ENCODE measurements around the gene AHCTF1.
"Not testable (repeated sequence)": the region's sequence is repeated elsewhere in the genome, so short reads cannot be mapped to it uniquely, and the experiment has no call there.

AHCTF1 gene

DNA sequence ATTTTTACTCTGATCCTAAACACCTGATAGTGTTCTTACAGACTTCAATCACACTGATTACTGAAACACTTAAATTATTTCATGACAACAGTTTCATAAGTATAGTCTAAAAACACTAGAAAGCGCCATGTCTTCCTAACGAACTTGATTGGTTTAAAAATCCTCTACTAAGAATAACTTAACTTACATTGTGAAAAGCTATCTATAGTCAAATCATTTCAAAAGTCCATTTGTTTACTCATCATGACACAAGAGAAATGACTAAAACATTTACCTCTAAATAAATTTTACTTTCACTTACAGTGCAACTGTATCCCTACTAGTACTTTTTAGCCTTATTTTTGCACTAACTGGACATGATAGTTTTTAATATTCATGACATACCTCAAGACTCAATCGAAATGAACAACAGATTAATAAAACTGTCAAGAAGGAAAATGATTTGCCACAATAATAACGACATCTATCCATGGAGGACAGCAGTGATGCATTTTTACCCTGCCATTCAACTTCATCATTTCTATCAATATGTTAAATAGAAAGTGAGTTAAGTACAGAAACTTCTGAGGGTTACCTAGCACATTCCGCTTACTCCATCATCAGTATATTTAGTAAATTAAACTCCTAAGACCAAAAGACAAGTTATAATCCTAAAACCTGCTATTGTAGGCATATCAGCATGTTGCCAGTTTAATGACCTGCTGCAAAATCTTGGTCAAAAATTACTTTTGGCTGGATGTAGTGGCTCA, 38.4 kb downstream of the AHCTF1 start:
- no peak overlapping the region for H3K4me3 ChIP-seq (ENCODE audit: low read depth in 1 of 2, low read length in 2 of 2)
- H4K20me1 ChIP-seq (ENCODE audit: insufficient read depth, low read length): no peaks in the 10 kb centered on the region
- no peak for DNase-seq
- H3K9me3 ChIP-seq (ENCODE audit: insufficient read depth, low read length, severe bottlenecking): no peaks in the 10 kb centered on the region
- H3K36me3 ChIP-seq (ENCODE audit: insufficient read depth, low read length): peaks cover 95% of the 10 kb centered on the region
- no peak overlapping the region for H3K9ac ChIP-seq (ENCODE audit: low read depth, low read length)
- no peak for ATAC-seq (ENCODE audit: insufficient read depth, low read depth)
- no peak overlapping the region for H3K27ac ChIP-seq (ENCODE audit: low read length)
- H3K79me2 ChIP-seq (ENCODE audit: insufficient read depth, low read length): no peaks in the 10 kb centered on the region
- H2AFZ ChIP-seq (ENCODE audit: low read depth, low read length): no peak overlapping the region
- no peak overlapping the region for H3K4me2 ChIP-seq (ENCODE audit: insufficient read depth, low read length)
- no peak for TF ChIP-seq EZH2 (IDR thresholded peaks at IDR 0.05; ENCODE audit: borderline replicate concordance, low read depth, low read length, severe bottlenecking)
- no peak for TF ChIP-seq CTCF (IDR thresholded peaks at IDR 0.05; ENCODE audit: borderline replicate concordance, extremely low read depth, low read length, poor library complexity, severe bottlenecking)
- H3K4me1 ChIP-seq (ENCODE audit: insufficient read depth, low read length): no peaks in the 10 kb centered on the region
- no peaks in the 10 kb centered on the region for H3K27me3 ChIP-seq (ENCODE audit: insufficient read depth, low read length, poor library complexity)

- Histone ChIP-seq H3K9ac (ENCODE audit: low read depth, low read length) (no peak overlapping the region), H2AFZ (ENCODE audit: low read depth, low read length) (no peak overlapping the region), H3K27ac (ENCODE audit: low read length) (no peak overlapping the region), H3K4me3 (ENCODE audit: low read depth in 1 of 2, low read length in 2 of 2) (no peak overlapping the region; a peak in 1 of 4 replicates), H3K4me2 (ENCODE audit: insufficient read depth, low read length) (no peak overlapping the region), H3K4me1 (ENCODE audit: insufficient read depth, low read length) (no peaks in the 10 kb centered on the region), H3K79me2 (ENCODE audit: insufficient read depth, low read length) (0 out of 2 replicates have a peak, but pooled peaks cover 2% of the 10 kb centered on the region), H3K27me3 (ENCODE audit: insufficient read depth, low read length, poor library complexity) (no peaks in the 10 kb centered on the region), H3K36me3 (ENCODE audit: insufficient read depth, low read length) (peaks cover 94% of the 10 kb centered on the region), H4K20me1 (ENCODE audit: insufficient read depth, low read length) (no peaks in the 10 kb centered on the region), H3K9me3 (ENCODE audit: insufficient read depth, low read length, severe bottlenecking) (no peaks in the 10 kb centered on the region)
- DNase-seq (no peak), ATAC-seq (ENCODE audit: insufficient read depth, low read depth) (no peak)
- no peak for TF ChIP-seq EZH2 (IDR thresholded peaks at IDR 0.05; ENCODE audit: borderline replicate concordance, low read depth, low read length, severe bottlenecking)
- no peak for TF ChIP-seq CTCF (IDR thresholded peaks at IDR 0.05; ENCODE audit: borderline replicate concordance, extremely low read depth, low read length, poor library complexity, severe bottlenecking)
Observed at GRCh38 chr1:246891105-246891504, 40.6 kb downstream of the AHCTF1 start.

DNA sequence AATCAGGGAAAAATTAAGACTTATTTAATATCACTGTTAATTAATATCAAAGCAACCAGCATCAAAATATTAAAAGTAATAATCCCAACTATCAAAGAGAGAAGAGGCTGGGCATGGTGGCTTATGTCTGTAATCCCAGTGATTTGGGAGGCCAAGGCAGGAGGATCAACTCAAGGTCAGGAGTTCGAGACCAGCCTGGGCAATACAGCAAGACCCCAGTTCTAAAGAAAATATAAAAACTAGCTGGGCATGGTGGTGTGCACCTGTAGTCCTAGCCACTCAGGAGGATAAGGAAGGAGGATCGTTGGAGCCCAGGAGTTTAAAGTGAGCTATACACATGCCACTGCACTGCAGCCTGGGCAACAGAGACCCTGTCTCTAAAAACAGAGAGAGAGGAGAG, 43.2 kb downstream of the AHCTF1 start:
- H3K36me3 ChIP-seq (ENCODE audit: insufficient read depth, low read length): peaks cover 92% of the 10 kb centered on the region
- H3K4me3 ChIP-seq (ENCODE audit: low read depth in 1 of 2, low read length in 2 of 2): no peak overlapping the region
- ATAC-seq (ENCODE audit: insufficient read depth, low read depth): no peak
- no peak overlapping the region for H2AFZ ChIP-seq (ENCODE audit: low read depth, low read length)
- no peak overlapping the region for H3K4me2 ChIP-seq (ENCODE audit: insufficient read depth, low read length)
- no peaks in the 10 kb centered on the region for H4K20me1 ChIP-seq (ENCODE audit: insufficient read depth, low read length)
- H3K4me1 ChIP-seq (ENCODE audit: insufficient read depth, low read length): no peaks in the 10 kb centered on the region
- TF ChIP-seq EZH2 (IDR thresholded peaks at IDR 0.05; ENCODE audit: borderline replicate concordance, low read depth, low read length, severe bottlenecking) (no peak), CTCF (IDR thresholded peaks at IDR 0.05; ENCODE audit: borderline replicate concordance, extremely low read depth, low read length, poor library complexity, severe bottlenecking) (no peak)
- DNase-seq: no peak
- H3K9me3 ChIP-seq (ENCODE audit: insufficient read depth, low read length, severe bottlenecking): no peaks in the 10 kb centered on the region
- no peaks in the 10 kb centered on the region for H3K27me3 ChIP-seq (ENCODE audit: insufficient read depth, low read length, poor library complexity)
- no peak overlapping the region for H3K9ac ChIP-seq (ENCODE audit: low read depth, low read length)
- H3K79me2 ChIP-seq (ENCODE audit: insufficient read depth, low read length): 0 out of 2 replicates have a peak, but pooled peaks cover 2% of the 10 kb centered on the region
- H3K27ac ChIP-seq (ENCODE audit: low read length): no peak overlapping the region

GRCh38 chr1:246885389-246885788, 46.4 kb downstream of the AHCTF1 start:
- H3K9ac ChIP-seq (ENCODE audit: low read depth, low read length); H3K27me3 ChIP-seq (ENCODE audit: insufficient read depth, low read length, poor library complexity); H2AFZ ChIP-seq (ENCODE audit: low read depth, low read length); H3K4me2 ChIP-seq (ENCODE audit: insufficient read depth, low read length); H3K4me1 ChIP-seq (ENCODE audit: insufficient read depth, low read length); H4K20me1 ChIP-seq (ENCODE audit: insufficient read depth, low read length); DNase-seq; H3K27ac ChIP-seq (ENCODE audit: low read length); H3K4me3 ChIP-seq (ENCODE audit: low read depth in 1 of 2, low read length in 2 of 2); H3K9me3 ChIP-seq (ENCODE audit: insufficient read depth, low read length, severe bottlenecking); H3K79me2 ChIP-seq (ENCODE audit: insufficient read depth, low read length); ATAC-seq (ENCODE audit: insufficient read depth, low read depth): not testable (repeated sequence)
- H3K36me3 ChIP-seq (ENCODE audit: insufficient read depth, low read length): peaks cover 88% of the 10 kb centered on the region
